Measurements from ENCODE around the gene PIAS2.

DNA sequence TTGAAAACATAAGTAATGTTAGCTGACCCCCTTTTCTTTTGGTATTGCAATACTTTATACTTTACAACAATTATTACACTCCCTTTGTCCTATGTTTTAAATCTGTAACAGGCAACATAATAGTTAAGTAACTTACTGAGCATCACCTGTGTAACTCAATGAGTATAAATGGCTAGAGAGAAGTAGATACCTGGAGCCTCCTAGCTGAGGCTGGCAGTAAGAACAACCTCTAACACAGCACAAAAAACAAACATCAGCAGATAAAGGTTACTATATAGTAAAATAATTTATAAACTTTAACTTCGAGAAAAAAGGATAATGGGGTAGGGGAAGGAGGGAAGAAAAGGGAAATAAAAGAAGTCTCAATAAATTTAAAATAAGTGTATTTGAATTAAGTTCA, 87.4 kb downstream of the PIAS2 start:
- no peak for TF ChIP-seq POLR2A (IDR thresholded peaks at IDR 0.05)
- TF ChIP-seq, protein P1, sequence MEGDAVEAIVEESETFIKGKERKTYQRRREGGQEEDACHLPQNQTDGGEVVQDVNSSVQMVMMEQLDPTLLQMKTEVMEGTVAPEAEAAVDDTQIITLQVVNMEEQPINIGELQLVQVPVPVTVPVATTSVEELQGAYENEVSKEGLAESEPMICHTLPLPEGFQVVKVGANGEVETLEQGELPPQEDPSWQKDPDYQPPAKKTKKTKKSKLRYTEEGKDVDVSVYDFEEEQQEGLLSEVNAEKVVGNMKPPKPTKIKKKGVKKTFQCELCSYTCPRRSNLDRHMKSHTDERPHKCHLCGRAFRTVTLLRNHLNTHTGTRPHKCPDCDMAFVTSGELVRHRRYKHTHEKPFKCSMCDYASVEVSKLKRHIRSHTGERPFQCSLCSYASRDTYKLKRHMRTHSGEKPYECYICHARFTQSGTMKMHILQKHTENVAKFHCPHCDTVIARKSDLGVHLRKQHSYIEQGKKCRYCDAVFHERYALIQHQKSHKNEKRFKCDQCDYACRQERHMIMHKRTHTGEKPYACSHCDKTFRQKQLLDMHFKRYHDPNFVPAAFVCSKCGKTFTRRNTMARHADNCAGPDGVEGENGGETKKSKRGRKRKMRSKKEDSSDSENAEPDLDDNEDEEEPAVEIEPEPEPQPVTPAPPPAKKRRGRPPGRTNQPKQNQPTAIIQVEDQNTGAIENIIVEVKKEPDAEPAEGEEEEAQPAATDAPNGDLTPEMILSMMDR (IDR thresholded peaks at IDR 0.05), result no peak
- no peak for TF ChIP-seq POLR2AphosphoS5 (IDR thresholded peaks at IDR 0.05)
- no peak for TF ChIP-seq EP300 (IDR thresholded peaks at IDR 0.05; ENCODE audit: low read depth)
